ENCODE data around the gene RDH8.
A peak's percentile ranks its signal among the peaks of the same experiment; 100 is the strongest.

The RDH8 gene

GRCh38 chr19:10043286-10043927 lies 30.1 kb downstream of the RDH8 start (continued):
- TF ChIP-seq ZNF518A (tag by site-specific recombination; conservative IDR thresholded peaks at IDR 0.05; ENCODE audit: low read depth) (peak; percentile 66), ZNF140 (tag by site-specific recombination; IDR thresholded peaks at IDR 0.05) (no peak), ZNF302 (tag by site-specific recombination; IDR thresholded peaks at IDR 0.05; ENCODE audit: low read depth) (no peak), TSHZ1 (tag by site-specific recombination; IDR thresholded peaks at IDR 0.05; ENCODE audit: borderline replicate concordance) (no peak), PBX3 (CRISPR knock-in tag; IDR thresholded peaks at IDR 0.05) (no peak), ZFHX2 (tag by site-specific recombination; conservative IDR thresholded peaks at IDR 0.05) (no peak), ZNF157 (tag by site-specific recombination; IDR thresholded peaks at IDR 0.05) (no peak), ZNF133 (tag by site-specific recombination; IDR thresholded peaks at IDR 0.05) (peak; percentile 20; the same call in 1 of the 2 replicates), ZNF76 (tag by site-specific recombination; IDR thresholded peaks at IDR 0.05; ENCODE audit: borderline replicate concordance, low read depth) (no peak), FEZF1 (tag by site-specific recombination; IDR thresholded peaks at IDR 0.05) (no peak), ZNF580 (tag by site-specific recombination; IDR thresholded peaks at IDR 0.05) (no peak), ZFP69B (tag by site-specific recombination; IDR thresholded peaks at IDR 0.05) (no peak), ZNF677 (tag by site-specific recombination; IDR thresholded peaks at IDR 0.05) (no peak), KLF1 (tag by site-specific recombination; IDR thresholded peaks at IDR 0.05) (no peak), ZNF311 (tag by site-specific recombination; IDR thresholded peaks at IDR 0.05; ENCODE audit: borderline replicate concordance) (peak; percentile 99), ZNF830 (tag by site-specific recombination; IDR thresholded peaks at IDR 0.05; ENCODE audit: low read depth) (no peak), ZNF280D (tag by site-specific recombination; IDR thresholded peaks at IDR 0.05) (peak; percentile 99), ZNF155 (tag by site-specific recombination; IDR thresholded peaks at IDR 0.05) (no peak), ZSCAN5A (tag by site-specific recombination; IDR thresholded peaks at IDR 0.05) (no peak), ZNF146 (tag by site-specific recombination; IDR thresholded peaks at IDR 0.05) (no peak), ZNF292 (tag by site-specific recombination; IDR thresholded peaks at IDR 0.05; ENCODE audit: borderline replicate concordance, low read depth) (no peak), SETDB1 (IDR thresholded peaks at IDR 0.05; ENCODE audit: insufficient read length, low read length) (peak; percentile 95), ZNF555 (tag by site-specific recombination; conservative IDR thresholded peaks at IDR 0.05) (no peak), ZNF211 (tag by site-specific recombination; IDR thresholded peaks at IDR 0.05; ENCODE audit: low read depth) (0 out of 2 replicates have a peak, but pooled peaks have one; percentile 26), ZNF626 (tag by site-specific recombination; IDR thresholded peaks at IDR 0.05) (peak; percentile 94)
